ENCODE results near the gene ACTL10. TPM values are rescaled to one million over a fixed set of nuclear protein-coding genes. Genes with fewer than 3 reads are reported as not detected.
A peak's percentile ranks its signal among the peaks of the same experiment; 100 is the strongest.

The ACTL10 gene
- total and polyA plus RNA-seq, 2 of the 13 experiments (the other 11 are each of a cell fraction or from before 2014, with no cell fraction given): not detected

GRCh38 chr20:33653900-33654596, 12.7 kb upstream of the ACTL10 start:
- TSS peak; percentile 8 for BruUV-seq (replicated peaks)
- ATAC-seq (no peak), DNase-seq (ENCODE audit: low spot score) (no peak), FAIRE-seq (peak; percentile 21)
- POLR2A ChIA-PET: interaction anchor here (0.8 to 2.2 kb wide), 5 partner anchors 9 to 164 kb away, joined by 3 to 24 read pairs (median 5); partner anchors contain the start of genes CBFA2T2 and ZNF341
- Histone ChIP-seq H4K20me1 (ENCODE audit: insufficient read depth, low read length) (no peaks in the 10 kb centered on the region), H2AFZ (ENCODE audit: low read length) (no peak overlapping the region), H3K9me3 (ENCODE audit: low read length) (no peaks in the 10 kb centered on the region), H3K4me1 (ENCODE audit: insufficient read depth, low read length) (peaks cover 37% of the 10 kb centered on the region), H3K79me2 (ENCODE audit: insufficient read depth, low read length) (no peaks in the 10 kb centered on the region), H3K4me3 (replicated peaks in 1 of 3; ENCODE audit: insufficient read depth in 1 of 3, low read depth in 2 of 3, low read length in 3 of 3) (no peak overlapping the region), H3K27ac (ENCODE audit: extremely low read length, insufficient read depth, low read length) (no peak overlapping the region), H3K36me3 (replicated peaks in 1 of 2; ENCODE audit: control insufficient read depth in 1 of 2, insufficient read depth in 2 of 2, low read length in 2 of 2) (peaks cover 19 to 26% of the 10 kb centered on the region in 2 experiments; a peak in 4 of 5 replicates), H3K27me3 (ENCODE audit: control insufficient read depth in 1 of 2, insufficient read depth in 2 of 2, low read length in 2 of 2) (no peaks in the 10 kb centered on the region), H3K9ac (ENCODE audit: insufficient read depth, low read depth, low read length) (no peak overlapping the region), H3K4me2 (ENCODE audit: low read depth, low read length) (no peak overlapping the region)
- in situ Hi-C loops (cut with HindIII; ENCODE audit: extremely low pct_ligation_motif_present, low pct_unique_long_range_greater_than_20kb) (loop anchor here (5.0 kb wide), 1 partner anchor 192 kb away; no protein-coding TSS in a partner anchor), intact Hi-C loops (cut with micrococcal nuclease; ENCODE audit: unreplicated experiment) (loop anchor here (2.0 to 5.0 kb wide), 2 partner anchors 137 to 197 kb away; no protein-coding TSS in a partner anchor)
- WGBS (ENCODE audit: low lambda C conversion rate): 95% methylated on average over 11 of the region's 11 CpGs
- CTCF ChIA-PET (ENCODE audit: low intra/inter-chr PET ratio, low total read pairs): interaction anchor here (0.6 to 4.7 kb wide), 5 partner anchors 33 to 259 kb away, joined by 3 to 53 read pairs (median 4); partner anchors contain the start of gene ZNF341
- TF ChIP-seq ZNF740 (CRISPR knock-in tag; IDR thresholded peaks at IDR 0.05): no peak
- no peak for TF ChIP-seq ZNF446 (CRISPR knock-in tag; IDR thresholded peaks at IDR 0.05)
- no peak for TF ChIP-seq ZFP41 (CRISPR knock-in tag; IDR thresholded peaks at IDR 0.05; ENCODE audit: borderline replicate concordance)
- no peak for TF ChIP-seq NCOR1 (IDR thresholded peaks at IDR 0.05; ENCODE audit: borderline replicate concordance, low read length)
- TF ChIP-seq HINFP (CRISPR knock-in tag; IDR thresholded peaks at IDR 0.05; ENCODE audit: low read depth): no peak
- no peak for TF ChIP-seq ARID3A (IDR thresholded peaks at IDR 0.05; ENCODE audit: low read depth, low read length)
- TF ChIP-seq DMAP1 (CRISPR knock-in tag; IDR thresholded peaks at IDR 0.05): no peak; the same call in 1 of the 2 replicates
- TF ChIP-seq RNF219 (CRISPR knock-in tag; IDR thresholded peaks at IDR 0.05): no peak
- TF ChIP-seq NCOA5 (CRISPR knock-in tag; IDR thresholded peaks at IDR 0.05): 0 out of 2 replicates have a peak, but pooled peaks have one; percentile 2
- TF ChIP-seq ELF1 (CRISPR knock-in tag; IDR thresholded peaks at IDR 0.05): no peak
- TF ChIP-seq MXD1 (CRISPR knock-in tag; IDR thresholded peaks at IDR 0.05): no peak
- no peak for TF ChIP-seq ZNF317 (CRISPR knock-in tag; IDR thresholded peaks at IDR 0.05)
- peak; percentile 34; the same call in 1 of the 2 replicates for TF ChIP-seq ZNF768 (CRISPR knock-in tag; IDR thresholded peaks at IDR 0.05)
- TF ChIP-seq MZF1 (CRISPR knock-in tag; IDR thresholded peaks at IDR 0.05; ENCODE audit: borderline replicate concordance): no peak
- no peak for TF ChIP-seq RORA (CRISPR knock-in tag; IDR thresholded peaks at IDR 0.05)
